ENCODE results near the gene CBFB.
A peak's percentile ranks its signal among the peaks of the same experiment; 100 is the strongest.
"Not testable (repeated sequence)": the region's sequence is repeated elsewhere in the genome, so short reads cannot be mapped to it uniquely, and the experiment has no call there.

CBFB gene

DNA sequence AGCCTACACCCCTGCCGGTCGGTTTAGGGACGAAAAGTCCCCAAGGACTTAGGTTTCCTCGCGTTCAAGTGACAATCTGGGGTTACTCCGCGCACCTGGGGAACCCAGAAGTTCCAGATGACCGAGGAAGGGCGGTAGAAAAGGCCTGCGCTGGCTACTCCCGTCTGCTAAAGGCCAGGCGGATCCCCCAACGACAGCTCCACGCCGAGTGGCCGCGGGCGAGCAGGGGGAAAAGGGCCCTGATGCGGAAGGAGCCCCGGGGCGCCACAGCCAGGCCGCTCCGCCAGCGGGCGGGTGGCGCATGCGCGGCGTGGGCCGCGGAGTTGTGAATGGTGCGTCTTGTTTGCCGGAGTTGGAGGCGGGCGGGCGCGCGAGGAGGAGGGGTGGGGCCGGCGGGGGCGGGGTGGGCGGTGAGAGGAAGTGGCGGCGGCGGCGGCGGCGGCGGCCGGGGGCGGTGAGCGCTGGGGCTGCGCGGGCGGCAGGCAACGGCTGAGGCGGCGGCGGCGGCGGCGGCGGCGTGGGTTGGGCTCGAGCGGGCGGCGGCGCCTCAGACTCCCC lies at the start of gene CBFB:
Gene CBFB (plus strand): TSS at position 454 of the 558 bp plus-strand sequence. CDS start 259 bp downstream, outside the sequence.
- DNase-seq (ENCODE audit: low spot score): peak; percentile 86

GRCh38 chr16:66983033-66983432 lies 45.9 kb upstream of the CBFB start:
- no peak for DNase-seq (ENCODE audit: low spot score)

DNA sequence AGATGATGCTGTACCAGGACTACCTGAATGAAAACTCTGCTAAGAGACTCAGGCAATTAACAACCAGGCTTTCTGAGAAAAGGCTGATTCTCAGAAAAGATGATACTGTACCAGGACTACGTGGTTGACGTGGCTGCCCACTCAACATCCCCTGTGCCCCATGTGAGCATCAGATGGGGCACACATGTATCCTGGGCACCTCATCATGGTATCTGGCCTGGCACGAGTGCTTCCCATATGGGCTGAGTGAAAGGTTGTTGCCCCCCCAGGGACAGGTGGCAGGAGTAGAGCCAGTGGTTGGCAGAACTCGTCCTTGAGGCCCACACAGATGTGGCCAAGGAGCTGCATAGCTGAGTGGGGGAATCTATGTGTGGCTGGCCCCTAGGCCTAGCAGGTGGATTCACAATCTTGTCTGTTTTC lies 44.0 kb upstream of the CBFB start:
- no peak for DNase-seq (ENCODE audit: low spot score)

GRCh38 chr16:66986559-66986958 lies 42.4 kb upstream of the CBFB start:
- DNase-seq (ENCODE audit: low spot score): no peak

DNA sequence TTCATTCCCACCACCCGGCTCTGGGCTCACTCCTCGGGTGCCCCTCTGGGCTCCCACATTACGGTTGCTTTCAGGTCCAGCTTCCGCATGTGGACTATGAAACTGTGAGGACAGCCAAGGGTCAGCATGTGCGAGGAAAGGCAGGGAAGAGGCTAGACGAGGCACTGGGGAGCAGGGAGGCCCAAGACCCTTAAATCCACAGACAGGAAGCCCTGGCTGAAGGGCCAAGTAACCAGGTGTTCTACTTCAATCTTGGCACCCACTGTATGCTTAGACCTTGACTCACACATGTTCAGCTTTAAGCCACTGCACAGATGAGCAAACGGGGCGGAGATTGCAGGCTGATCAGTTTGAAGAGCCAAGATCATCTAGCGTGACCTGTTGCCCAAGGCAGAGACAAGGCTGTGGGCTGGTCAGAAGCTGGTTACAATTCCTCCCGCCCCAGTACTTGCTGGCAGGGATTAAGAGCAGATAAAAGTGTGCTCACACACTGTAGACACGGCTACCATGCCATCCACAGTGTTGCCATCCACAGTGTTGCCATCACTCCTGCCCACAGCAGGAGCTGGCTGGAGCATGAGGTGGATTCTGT lies 40.7 kb upstream of the CBFB start, which contains the start of gene CES4A:
Gene CES4A (plus strand): TSS at position 393 of the 592 bp plus-strand sequence. CDS start 184 bp downstream, at position 577.
- DNase-seq (ENCODE audit: low spot score): no peak

- no peak for DNase-seq (ENCODE audit: low spot score)
Measured at GRCh38 chr16:66991545-66992077, 37.3 kb upstream of the CBFB start.

GRCh38 chr16:66993558-66993957 lies 35.4 kb upstream of the CBFB start:
- DNase-seq (ENCODE audit: low spot score): not testable (repeated sequence)

- DNase-seq (ENCODE audit: low spot score): no peak
Measured at GRCh38 chr16:66996324-66996982, 32.5 kb upstream of the CBFB start.

DNA sequence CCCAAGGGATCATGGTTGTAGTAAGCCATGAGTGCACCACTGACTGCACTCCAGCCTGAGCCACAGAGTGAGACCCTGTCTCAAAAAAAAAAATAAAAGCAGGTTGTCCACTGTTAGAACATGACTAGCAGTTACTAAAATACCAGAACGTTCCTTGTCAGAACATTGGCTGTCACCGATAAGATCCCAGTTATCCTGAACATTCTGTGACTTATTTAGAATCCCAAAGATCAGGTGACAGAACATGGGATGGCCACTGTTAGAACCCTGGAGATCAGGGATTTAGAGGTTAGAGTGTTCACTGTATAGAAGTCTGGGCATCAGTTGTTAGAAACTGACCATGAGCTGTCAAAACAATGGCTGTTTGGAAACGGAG lies 32.0 kb upstream of the CBFB start:
- DNase-seq (ENCODE audit: low spot score): no peak

DNA sequence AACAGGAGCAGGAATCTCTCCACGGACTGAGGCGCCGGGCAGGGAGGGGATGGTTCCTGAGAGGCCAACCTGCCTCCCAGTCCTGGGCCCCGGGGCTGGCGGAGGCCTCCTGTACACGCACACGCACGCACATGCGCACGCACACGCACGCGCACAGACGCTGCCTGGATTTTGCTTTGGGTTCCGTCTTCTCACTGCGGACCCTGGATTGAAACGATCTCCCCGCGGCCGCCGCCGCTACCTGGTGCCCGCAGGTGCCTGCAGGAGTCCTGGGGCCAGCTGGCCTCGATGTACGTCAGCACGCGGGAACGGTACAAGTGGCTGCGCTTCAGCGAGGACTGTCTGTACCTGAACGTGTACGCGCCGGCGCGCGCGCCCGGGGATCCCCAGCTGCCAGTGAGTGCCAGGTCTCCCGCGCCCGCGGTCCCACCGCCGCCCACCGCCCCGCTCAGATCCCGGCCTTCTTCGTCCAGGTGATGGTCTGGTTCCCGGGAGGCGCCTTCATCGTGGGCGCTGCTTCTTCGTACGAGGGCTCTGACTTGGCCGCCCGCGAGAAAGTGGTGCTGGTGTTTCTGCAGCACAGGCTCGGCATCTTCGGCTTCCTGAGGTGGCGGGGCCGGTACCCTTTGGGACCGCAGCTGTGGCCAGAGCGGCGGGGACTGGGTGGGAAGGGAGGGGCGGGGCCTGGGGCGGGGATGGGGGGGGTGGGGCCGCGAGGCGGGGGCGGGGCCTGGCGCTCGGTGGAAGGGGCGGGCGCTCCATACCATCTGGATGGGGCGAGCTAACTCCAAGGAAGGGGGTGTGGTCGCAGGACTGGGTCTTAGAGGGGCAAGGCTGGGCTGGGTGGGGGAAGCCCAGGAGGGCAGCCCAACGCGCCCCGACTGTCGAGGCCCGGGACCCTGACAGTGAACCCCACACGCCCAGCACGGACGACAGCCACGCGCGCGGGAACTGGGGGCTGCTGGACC lies 28.3 kb upstream of the CBFB start:
- DNase-seq (ENCODE audit: low spot score): peak; percentile 81

GRCh38 chr16:67001726-67002125 lies 27.2 kb upstream of the CBFB start:
- no peak for DNase-seq (ENCODE audit: low spot score)

DNA sequence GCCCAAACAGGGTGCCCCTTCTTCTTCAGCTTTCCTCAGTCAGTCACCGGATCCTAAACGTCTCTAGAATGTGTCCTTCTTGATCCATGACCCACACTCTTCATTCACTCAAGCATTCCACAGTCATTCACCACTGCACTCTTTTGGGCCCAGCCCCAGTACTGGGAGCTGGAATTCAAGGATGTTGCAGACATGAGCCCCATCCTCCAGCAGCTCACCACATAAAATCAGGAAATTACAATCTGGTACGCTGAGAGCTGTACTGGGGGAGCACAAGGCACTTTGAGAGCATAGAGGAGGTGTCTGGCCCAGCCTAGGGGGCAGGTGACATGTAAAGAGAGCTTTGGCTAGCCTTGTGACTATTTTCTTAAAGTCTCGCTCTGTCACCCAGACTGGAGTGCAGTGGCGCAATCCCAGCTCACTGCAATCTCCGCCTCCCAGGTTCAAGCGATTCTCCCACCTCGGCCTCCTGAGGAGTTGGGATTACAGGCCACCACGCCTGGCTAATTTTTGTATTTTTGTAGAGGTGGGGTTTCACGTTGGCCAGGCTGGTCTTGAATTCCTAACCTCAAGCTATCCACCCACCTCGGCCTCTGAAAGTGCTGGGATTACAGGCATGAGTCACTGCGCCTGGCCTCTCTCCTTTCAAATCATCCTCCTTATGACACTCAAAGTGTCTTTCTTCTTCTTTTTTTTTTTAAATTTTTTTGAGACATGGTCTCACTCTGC lies 21.9 kb upstream of the CBFB start:
- no peak for DNase-seq (ENCODE audit: low spot score)

- no peak for DNase-seq (ENCODE audit: low spot score)
Measured at GRCh38 chr16:67009158-67009557, 19.8 kb upstream of the CBFB start.

- DNase-seq (ENCODE audit: low spot score): no peak
Measured at GRCh38 chr16:67011274-67011673, 17.7 kb upstream of the CBFB start.

DNA sequence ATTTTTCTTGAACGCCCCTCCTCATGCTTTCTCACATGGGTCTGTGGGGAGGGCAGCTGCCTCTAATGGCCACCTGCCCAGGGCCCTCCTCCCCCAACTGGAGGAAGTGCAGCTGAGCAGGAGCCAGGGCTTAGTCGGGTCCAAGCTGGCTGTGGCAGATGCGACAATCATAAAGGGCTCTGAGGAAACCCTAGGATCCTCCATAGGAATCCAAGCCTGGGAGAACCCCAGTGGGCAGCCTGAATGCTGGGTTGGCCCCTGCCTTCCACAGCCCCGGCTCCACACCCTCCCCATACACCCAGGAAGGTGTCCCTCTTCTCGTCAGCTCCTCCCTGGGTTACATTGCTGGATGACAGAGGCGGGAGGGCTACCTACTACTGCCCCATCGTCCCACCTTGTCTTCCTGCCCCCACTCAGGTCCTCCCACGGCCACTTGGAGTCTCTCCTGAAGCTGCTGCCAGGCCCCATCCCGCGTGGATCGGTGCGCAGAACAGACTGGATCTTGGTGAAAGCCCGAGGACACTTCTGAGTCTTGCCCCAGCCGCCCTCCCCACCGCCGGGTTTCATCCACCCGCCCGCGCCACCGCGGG lies 15.6 kb upstream of the CBFB start:
- no peak for DNase-seq (ENCODE audit: low spot score)

DNA sequence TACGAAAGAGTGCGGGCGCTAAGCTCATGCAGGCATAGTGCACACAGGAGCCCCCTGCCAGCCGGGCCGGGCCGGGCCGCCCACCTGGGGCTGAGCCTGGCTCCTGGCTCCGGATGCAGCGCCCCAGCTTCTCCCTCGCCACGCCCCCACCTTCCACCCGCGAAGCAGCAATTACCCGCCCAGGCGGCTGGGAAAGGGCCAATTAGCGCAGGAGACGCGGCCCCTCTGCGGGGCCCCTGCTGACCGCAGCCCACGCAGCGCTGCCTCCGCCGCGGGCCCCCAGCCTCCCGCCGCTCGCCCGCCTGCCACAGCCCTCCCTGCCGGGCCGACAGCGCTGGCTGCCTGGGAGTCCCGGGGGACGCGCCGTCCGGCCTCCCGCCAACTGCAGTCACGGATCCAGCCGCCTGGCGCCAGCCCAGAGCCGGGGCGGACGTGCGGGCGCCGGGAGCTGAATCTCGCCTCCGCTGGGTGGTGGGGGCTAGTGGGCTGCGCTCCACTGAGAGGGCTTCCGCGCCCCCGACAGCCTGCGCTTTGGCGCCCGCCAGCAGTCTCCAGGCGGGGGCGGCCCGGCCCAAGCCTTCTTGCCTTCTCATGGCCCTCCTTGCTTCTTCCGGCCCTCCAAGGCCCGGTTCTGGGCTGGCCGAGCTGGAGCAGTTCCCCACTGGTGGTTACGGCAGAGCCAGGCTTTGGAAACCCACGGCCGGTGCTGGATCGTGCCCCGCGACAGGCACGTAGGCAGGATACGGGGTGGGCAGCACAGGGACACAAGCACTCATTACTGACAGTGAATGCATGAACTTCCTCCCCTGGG lies 14.9 kb upstream of the CBFB start:
- no peak for DNase-seq (ENCODE audit: low spot score)

DNA sequence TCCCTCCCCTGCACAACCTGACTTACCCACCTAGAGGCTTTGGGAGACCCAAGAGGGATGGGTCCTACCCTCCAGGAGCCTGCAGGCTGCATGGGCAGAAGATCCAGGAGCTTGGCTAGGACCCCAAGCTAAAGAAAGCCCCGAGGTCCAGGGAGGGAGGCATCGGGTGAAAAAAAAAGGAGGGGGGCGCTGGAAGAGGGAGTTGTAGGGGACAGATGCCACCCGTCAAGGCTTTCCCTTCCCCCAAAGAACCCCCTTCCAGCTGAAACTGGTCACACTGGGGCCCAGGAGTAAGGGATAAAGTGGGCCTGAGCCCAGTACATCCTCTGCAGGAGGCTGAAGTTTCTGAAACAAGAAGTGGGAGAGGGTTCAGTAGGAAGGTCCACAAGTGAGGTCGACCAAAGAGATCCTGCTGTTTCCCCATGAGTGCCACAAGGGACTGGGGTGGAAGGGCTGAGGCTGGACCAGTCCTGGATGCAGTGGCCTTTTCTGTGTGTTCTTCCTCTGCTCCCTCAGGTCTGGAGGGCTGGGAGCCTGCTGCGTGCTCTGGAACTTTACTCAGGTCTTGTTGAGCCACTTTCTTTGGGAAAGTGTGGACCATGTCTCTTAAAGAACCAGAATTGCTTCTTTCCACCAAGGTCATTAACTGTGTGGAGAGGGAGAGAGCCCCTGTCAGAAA lies 14.2 kb upstream of the CBFB start:
- no peak for DNase-seq (ENCODE audit: low spot score)

DNA sequence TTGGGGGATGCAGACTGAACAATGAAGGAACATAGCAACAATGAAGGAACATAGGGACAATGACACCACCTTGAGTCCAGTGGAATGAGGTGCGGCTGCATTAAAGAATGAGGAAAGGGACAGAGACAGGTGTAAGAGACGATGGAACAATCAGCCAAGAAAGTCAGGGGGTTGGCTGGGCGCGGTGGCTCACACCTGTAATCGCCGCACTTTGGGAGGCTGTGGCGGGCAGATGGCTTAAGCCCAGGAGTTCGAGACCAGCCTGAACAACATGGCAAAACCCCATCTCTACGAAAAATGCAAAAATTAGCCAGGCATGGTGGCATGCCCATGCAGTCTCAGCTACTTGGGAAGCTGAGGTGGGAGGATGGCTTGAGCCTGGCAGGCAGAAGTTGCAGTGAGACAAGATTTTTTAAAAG lies 13.6 kb upstream of the CBFB start:
- DNase-seq (ENCODE audit: low spot score): peak; percentile 28

DNA sequence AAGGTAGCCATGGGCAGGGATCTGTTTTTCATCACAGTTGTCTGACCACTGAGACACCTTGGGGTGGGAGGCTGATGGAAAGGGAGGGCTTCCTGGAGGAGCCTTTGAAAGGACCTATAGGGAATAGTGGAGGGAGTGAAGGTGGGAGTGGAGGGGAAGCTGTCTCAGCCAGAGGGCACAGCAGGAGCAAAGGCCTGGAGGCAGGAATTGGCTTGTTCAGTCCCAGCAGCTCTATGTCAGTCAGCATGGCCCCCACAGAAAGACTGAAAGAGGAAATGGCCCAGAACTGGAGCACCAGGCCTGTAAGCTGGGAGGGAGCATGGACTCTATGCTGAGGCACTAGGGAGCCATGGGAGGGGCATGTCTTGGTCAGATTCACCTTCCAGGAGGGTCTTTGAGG lies 12.8 kb upstream of the CBFB start:
- no peak for DNase-seq (ENCODE audit: low spot score)
